Activated T-cell treated with anti-CD3 and anti-CD28 coated beads, Interleukin-2, amount 50 U/mL, for 24 hours (primary cell): ENCODE data around the gene RETN.
A peak's percentile ranks its signal among the peaks of the same experiment; 100 is the strongest.

ENCODE experiments used
- DNase-seq: peaks from one replicate; pipeline ENCODE4 v3.0.0-alpha.2; 2020
- H3K27ac Mint-ChIP-seq: 2 replicates; pipeline ENCODE4 v1.8.0; 2020; ENCODE audit warnings: mild to moderate bottlenecking, mixed read lengths
- H3K27me3 Mint-ChIP-seq: 2 replicates; pipeline ENCODE4 v1.8.0; 2020; ENCODE audit warnings: mixed read lengths
- H3K36me3 Mint-ChIP-seq: 2 replicates; pipeline ENCODE4 v1.8.0; 2020; ENCODE audit warnings: low read depth, mixed read lengths
- H3K4me1 Mint-ChIP-seq: 2 replicates; pipeline ENCODE4 v1.8.0; 2020; ENCODE audit warnings: low read depth, mixed read lengths
- H3K4me3 Mint-ChIP-seq: 2 replicates; pipeline ENCODE4 v1.8.0; 2020; ENCODE audit warnings: mild to moderate bottlenecking, moderate library complexity, mixed read lengths
- H3K9me3 Mint-ChIP-seq: 2 replicates; pipeline ENCODE4 v1.8.0; 2020; ENCODE audit warnings: mixed read lengths

RETN gene

GRCh38 chr19:7661744-7662538 lies 6.9 kb upstream of the RETN start:
- Mint-ChIP-seq H3K36me3 (no peaks in the 10 kb centered on the region), H3K4me3 (no peak overlapping the region), H3K9me3 (no peaks in the 10 kb centered on the region), H3K4me1 (peaks cover 16% of the 10 kb centered on the region), H3K27ac (no peak overlapping the region), H3K27me3 (peaks cover 2% of the 10 kb centered on the region)
- no peak for DNase-seq

GRCh38 chr19:7662657-7663056 lies 6.2 kb upstream of the RETN start:
- no peak overlapping the region for H3K27ac Mint-ChIP-seq
- no peaks in the 10 kb centered on the region for H3K9me3 Mint-ChIP-seq
- H3K36me3 Mint-ChIP-seq = no peaks in the 10 kb centered on the region
- H3K4me1 Mint-ChIP-seq = peaks cover 9% of the 10 kb centered on the region
- peaks cover 6% of the 10 kb centered on the region for H3K27me3 Mint-ChIP-seq
- H3K4me3 Mint-ChIP-seq = no peak overlapping the region
- DNase-seq = no peak

- DNase-seq = no peak
- no peak overlapping the region for H3K4me3 Mint-ChIP-seq
- H3K4me1 Mint-ChIP-seq = no peaks in the 10 kb centered on the region
- no peaks in the 10 kb centered on the region for H3K9me3 Mint-ChIP-seq
- H3K36me3 Mint-ChIP-seq = no peaks in the 10 kb centered on the region
- H3K27ac Mint-ChIP-seq = no peak overlapping the region
- H3K27me3 Mint-ChIP-seq = peaks cover 12% of the 10 kb centered on the region
These were observed 5.1 kb upstream of the RETN start for GRCh38 chr19:7663706-7664105.

- Mint-ChIP-seq H3K36me3 (no peaks in the 10 kb centered on the region), H3K27ac (no peak overlapping the region), H3K27me3 (peaks cover 23% of the 10 kb centered on the region), H3K4me3 (no peak overlapping the region), H3K9me3 (no peaks in the 10 kb centered on the region), H3K4me1 (peaks cover 8% of the 10 kb centered on the region)
- no peak for DNase-seq
These were observed 3.8 kb upstream of the RETN start for GRCh38 chr19:7665076-7665475.

GRCh38 chr19:7669641-7670040 lies 792 bp downstream of the RETN start:
- Mint-ChIP-seq H3K36me3 (no peaks in the 10 kb centered on the region), H3K4me1 (peaks cover 21% of the 10 kb centered on the region), H3K27ac (no peak overlapping the region), H3K4me3 (no peak overlapping the region), H3K27me3 (peaks cover 62% of the 10 kb centered on the region), H3K9me3 (no peaks in the 10 kb centered on the region)
- DNase-seq = no peak

GRCh38 chr19:7670150-7670783 lies 1.4 kb downstream of the RETN start:
- Mint-ChIP-seq H3K9me3 (no peaks in the 10 kb centered on the region), H3K36me3 (no peaks in the 10 kb centered on the region), H3K4me1 (peaks cover 21% of the 10 kb centered on the region), H3K27me3 (peaks cover 62% of the 10 kb centered on the region), H3K27ac (no peak overlapping the region), H3K4me3 (peak overlapping the region; percentile 54)
- DNase-seq = peak; percentile 52

- H3K9me3 Mint-ChIP-seq = no peaks in the 10 kb centered on the region
- no peak for DNase-seq
- H3K36me3 Mint-ChIP-seq = no peaks in the 10 kb centered on the region
- peak overlapping the region; percentile 54 for H3K4me3 Mint-ChIP-seq
- H3K27ac Mint-ChIP-seq = no peak overlapping the region
- peaks cover 64% of the 10 kb centered on the region for H3K27me3 Mint-ChIP-seq
- peaks cover 23% of the 10 kb centered on the region for H3K4me1 Mint-ChIP-seq
These were observed 1.9 kb downstream of the RETN start for GRCh38 chr19:7670790-7671189.

GRCh38 chr19:7672522-7672921 lies 3.7 kb downstream of the RETN start:
- Mint-ChIP-seq H3K4me1 (peaks cover 38% of the 10 kb centered on the region), H3K27me3 (peaks cover 75% of the 10 kb centered on the region), H3K27ac (no peak overlapping the region), H3K4me3 (no peak overlapping the region), H3K36me3 (no peaks in the 10 kb centered on the region), H3K9me3 (no peaks in the 10 kb centered on the region)
- no peak for DNase-seq

- DNase-seq = peak; percentile 60
These were observed 5.5 kb downstream of the RETN start for GRCh38 chr19:7674010-7675005.

GRCh38 chr19:7676376-7676775 lies 7.5 kb downstream of the RETN start:
- peaks cover 3% of the 10 kb centered on the region for H3K36me3 Mint-ChIP-seq
- DNase-seq = no peak
- H3K9me3 Mint-ChIP-seq = no peaks in the 10 kb centered on the region
- no peak overlapping the region for H3K4me3 Mint-ChIP-seq
- no peak overlapping the region for H3K27ac Mint-ChIP-seq
- H3K4me1 Mint-ChIP-seq = peaks cover 51% of the 10 kb centered on the region
- peaks cover 60% of the 10 kb centered on the region for H3K27me3 Mint-ChIP-seq

More at GRCh38 chr19:7674010-7675005, 5.5 kb downstream of the RETN start:
- Mint-ChIP-seq H3K4me1 (peaks cover 50% of the 10 kb centered on the region), H3K36me3 (no peaks in the 10 kb centered on the region), H3K27me3 (peaks cover 76% of the 10 kb centered on the region), H3K27ac (no peak overlapping the region), H3K9me3 (no peaks in the 10 kb centered on the region), H3K4me3 (no peak overlapping the region)

- no peak for DNase-seq
- Mint-ChIP-seq H3K9me3 (no peaks in the 10 kb centered on the region), H3K4me3 (no peak within 1 kb of the TSS), H3K36me3 (peaks cover 7% of the 10 kb centered on the region), H3K27ac (no peak within 1 kb of the TSS), H3K4me1 (peaks cover 55% of the 10 kb centered on the region), H3K27me3 (peaks cover 55% of the 10 kb centered on the region)
These were observed 8.0 kb downstream of the RETN start, which contains the start of gene MCEMP1 for GRCh38 chr19:7676854-7677253. MCEMP1 (plus strand) TSS chr19:7677090; CDS start chr19:7677121, 31 bp downstream.

GRCh38 chr19:7677669-7678311 lies 8.9 kb downstream of the RETN start:
- DNase-seq = no peak
- Mint-ChIP-seq H3K9me3 (no peaks in the 10 kb centered on the region), H3K27me3 (peaks cover 49% of the 10 kb centered on the region), H3K27ac (no peak overlapping the region), H3K4me3 (no peak overlapping the region), H3K36me3 (peaks cover 13% of the 10 kb centered on the region), H3K4me1 (peaks cover 64% of the 10 kb centered on the region)

- DNase-seq = peak; percentile 71
- Mint-ChIP-seq H3K27ac (peak overlapping the region; percentile 96), H3K27me3 (peaks cover 37% of the 10 kb centered on the region), H3K9me3 (no peaks in the 10 kb centered on the region), H3K4me3 (peak overlapping the region; percentile 89), H3K36me3 (peaks cover 25% of the 10 kb centered on the region), H3K4me1 (peaks cover 64% of the 10 kb centered on the region)
These were observed 10.3 kb downstream of the RETN start for GRCh38 chr19:7678971-7679751.
